ENCODE results near the gene TMEM140. TPM values are rescaled to one million over a fixed set of nuclear protein-coding genes. Genes with fewer than 3 reads are reported as not detected.

Gene TMEM140
- total and polyA plus RNA-seq, 9 of the 15 experiments (the other 6 are each of a cell fraction or from before 2014, with no cell fraction given), result 0.03 to 0.82 (median 0.23) TPM

DNA sequence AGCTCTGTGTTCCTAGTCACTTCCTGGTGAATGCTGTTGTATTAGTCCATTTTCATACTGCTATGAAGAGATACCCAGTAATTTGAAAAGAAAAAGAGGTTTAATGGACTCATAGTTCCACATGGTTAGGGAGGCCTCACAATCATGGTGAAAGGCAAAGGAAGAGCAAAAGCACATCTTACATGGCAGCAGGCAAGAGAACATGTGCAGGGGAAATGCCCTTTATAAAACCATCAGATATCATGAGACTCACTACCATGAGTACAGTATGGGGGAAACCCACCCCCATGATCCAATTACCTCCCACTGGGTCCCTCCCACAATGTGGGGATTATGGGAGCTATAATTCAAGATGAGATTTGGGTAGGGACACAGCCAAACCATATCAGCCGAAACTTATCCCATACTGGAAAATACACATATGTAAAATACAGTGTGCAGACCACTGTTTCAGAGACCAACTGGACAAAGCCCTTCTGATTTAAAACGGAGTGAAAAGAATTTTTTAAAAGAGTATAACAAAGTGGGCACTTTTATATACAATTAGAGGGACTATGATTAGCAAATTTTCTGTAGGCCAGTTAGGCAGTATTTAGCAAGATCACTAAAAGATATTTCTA is 14.6 kb downstream of the TMEM140 start (continued):
- TF ChIP-seq CBFA2T2 (conservative IDR thresholded peaks at IDR 0.05) (no peak), DACH1 (IDR thresholded peaks at IDR 0.05; ENCODE audit: partially characterized antibody) (no peak), NR4A1 (CRISPR knock-in tag; IDR thresholded peaks at IDR 0.05) (no peak), NR4A1 (tag; IDR thresholded peaks at IDR 0.05) (no peak), ZNF561 (CRISPR knock-in tag; conservative IDR thresholded peaks at IDR 0.05) (no peak), ILK (tag; IDR thresholded peaks at IDR 0.05; ENCODE audit: borderline replicate concordance, low read depth) (no peak), CBX1 (IDR thresholded peaks at IDR 0.05; ENCODE audit: low read depth) (0 out of 2 replicates have a peak, but pooled peaks have one; percentile 17)
- TF ChIP-seq, protein P1, sequence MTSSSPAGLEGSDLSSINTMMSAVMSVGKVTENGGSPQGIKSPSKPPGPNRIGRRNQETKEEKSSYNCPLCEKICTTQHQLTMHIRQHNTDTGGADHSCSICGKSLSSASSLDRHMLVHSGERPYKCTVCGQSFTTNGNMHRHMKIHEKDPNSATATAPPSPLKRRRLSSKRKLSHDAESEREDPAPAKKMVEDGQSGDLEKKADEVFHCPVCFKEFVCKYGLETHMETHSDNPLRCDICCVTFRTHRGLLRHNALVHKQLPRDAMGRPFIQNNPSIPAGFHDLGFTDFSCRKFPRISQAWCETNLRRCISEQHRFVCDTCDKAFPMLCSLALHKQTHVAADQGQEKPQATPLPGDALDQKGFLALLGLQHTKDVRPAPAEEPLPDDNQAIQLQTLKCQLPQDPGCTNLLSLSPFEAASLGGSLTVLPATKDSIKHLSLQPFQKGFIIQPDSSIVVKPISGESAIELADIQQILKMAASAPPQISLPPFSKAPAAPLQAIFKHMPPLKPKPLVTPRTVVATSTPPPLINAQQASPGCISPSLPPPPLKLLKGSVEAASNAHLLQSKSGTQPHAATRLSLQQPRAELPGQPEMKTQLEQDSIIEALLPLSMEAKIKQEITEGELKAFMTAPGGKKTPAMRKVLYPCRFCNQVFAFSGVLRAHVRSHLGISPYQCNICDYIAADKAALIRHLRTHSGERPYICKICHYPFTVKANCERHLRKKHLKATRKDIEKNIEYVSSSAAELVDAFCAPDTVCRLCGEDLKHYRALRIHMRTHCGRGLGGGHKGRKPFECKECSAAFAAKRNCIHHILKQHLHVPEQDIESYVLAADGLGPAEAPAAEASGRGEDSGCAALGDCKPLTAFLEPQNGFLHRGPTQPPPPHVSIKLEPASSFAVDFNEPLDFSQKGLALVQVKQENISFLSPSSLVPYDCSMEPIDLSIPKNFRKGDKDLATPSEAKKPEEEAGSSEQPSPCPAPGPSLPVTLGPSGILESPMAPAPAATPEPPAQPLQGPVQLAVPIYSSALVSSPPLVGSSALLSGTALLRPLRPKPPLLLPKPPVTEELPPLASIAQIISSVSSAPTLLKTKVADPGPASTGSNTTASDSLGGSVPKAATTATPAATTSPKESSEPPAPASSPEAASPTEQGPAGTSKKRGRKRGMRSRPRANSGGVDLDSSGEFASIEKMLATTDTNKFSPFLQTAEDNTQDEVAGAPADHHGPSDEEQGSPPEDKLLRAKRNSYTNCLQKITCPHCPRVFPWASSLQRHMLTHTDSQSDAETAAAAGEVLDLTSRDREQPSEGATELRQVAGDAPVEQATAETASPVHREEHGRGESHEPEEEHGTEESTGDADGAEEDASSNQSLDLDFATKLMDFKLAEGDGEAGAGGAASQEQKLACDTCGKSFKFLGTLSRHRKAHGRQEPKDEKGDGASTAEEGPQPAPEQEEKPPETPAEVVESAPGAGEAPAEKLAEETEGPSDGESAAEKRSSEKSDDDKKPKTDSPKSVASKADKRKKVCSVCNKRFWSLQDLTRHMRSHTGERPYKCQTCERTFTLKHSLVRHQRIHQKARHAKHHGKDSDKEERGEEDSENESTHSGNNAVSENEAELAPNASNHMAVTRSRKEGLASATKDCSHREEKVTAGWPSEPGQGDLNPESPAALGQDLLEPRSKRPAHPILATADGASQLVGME (CRISPR knock-in tag; IDR thresholded peaks at IDR 0.05), result no peak
- TF ChIP-seq, protein P2, sequence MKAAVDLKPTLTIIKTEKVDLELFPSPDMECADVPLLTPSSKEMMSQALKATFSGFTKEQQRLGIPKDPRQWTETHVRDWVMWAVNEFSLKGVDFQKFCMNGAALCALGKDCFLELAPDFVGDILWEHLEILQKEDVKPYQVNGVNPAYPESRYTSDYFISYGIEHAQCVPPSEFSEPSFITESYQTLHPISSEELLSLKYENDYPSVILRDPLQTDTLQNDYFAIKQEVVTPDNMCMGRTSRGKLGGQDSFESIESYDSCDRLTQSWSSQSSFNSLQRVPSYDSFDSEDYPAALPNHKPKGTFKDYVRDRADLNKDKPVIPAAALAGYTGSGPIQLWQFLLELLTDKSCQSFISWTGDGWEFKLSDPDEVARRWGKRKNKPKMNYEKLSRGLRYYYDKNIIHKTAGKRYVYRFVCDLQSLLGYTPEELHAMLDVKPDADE (conservative IDR thresholded peaks at IDR 0.05; ENCODE audit: control insufficient read depth, low read depth, low read length), result no peak
- TF ChIP-seq, protein P3, sequence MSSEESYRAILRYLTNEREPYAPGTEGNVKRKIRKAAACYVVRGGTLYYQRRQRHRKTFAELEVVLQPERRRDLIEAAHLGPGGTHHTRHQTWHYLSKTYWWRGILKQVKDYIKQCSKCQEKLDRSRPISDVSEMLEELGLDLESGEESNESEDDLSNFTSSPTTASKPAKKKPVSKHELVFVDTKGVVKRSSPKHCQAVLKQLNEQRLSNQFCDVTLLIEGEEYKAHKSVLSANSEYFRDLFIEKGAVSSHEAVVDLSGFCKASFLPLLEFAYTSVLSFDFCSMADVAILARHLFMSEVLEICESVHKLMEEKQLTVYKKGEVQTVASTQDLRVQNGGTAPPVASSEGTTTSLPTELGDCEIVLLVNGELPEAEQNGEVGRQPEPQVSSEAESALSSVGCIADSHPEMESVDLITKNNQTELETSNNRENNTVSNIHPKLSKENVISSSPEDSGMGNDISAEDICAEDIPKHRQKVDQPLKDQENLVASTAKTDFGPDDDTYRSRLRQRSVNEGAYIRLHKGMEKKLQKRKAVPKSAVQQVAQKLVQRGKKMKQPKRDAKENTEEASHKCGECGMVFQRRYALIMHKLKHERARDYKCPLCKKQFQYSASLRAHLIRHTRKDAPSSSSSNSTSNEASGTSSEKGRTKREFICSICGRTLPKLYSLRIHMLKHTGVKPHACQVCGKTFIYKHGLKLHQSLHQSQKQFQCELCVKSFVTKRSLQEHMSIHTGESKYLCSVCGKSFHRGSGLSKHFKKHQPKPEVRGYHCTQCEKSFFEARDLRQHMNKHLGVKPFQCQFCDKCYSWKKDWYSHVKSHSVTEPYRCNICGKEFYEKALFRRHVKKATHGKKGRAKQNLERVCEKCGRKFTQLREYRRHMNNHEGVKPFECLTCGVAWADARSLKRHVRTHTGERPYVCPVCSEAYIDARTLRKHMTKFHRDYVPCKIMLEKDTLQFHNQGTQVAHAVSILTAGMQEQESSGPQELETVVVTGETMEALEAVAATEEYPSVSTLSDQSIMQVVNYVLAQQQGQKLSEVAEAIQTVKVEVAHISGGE (CRISPR knock-in tag; IDR thresholded peaks at IDR 0.05), result no peak
- TF ChIP-seq, protein P4, sequence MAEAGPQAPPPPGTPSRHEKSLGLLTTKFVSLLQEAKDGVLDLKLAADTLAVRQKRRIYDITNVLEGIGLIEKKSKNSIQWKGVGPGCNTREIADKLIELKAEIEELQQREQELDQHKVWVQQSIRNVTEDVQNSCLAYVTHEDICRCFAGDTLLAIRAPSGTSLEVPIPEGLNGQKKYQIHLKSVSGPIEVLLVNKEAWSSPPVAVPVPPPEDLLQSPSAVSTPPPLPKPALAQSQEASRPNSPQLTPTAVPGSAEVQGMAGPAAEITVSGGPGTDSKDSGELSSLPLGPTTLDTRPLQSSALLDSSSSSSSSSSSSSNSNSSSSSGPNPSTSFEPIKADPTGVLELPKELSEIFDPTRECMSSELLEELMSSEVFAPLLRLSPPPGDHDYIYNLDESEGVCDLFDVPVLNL (CRISPR knock-in tag; IDR thresholded peaks at IDR 0.05; ENCODE audit: low read depth), result no peak

Measured in K562 (cell line).